Neural progenitor cell (in vitro differentiated cells): ENCODE measurements around the gene KCNIP1. TPM values are rescaled to one million over a fixed set of nuclear protein-coding genes. Genes with fewer than 3 reads are reported as not detected.

ENCODE experiments used
- DNase-seq: peaks from one replicate; pipeline ENCODE4 v3.0.0-alpha.2; 2016; ENCODE audit warnings: low spot score
- H2AFZ ChIP-seq: fragments of 200-600 bp; sonication (generic); replicated peaks from 2 replicates; pipeline ENCODE4 v1.6.1; 2016; ENCODE audit warnings: antibody characterized with exemption
- H3F3A ChIP-seq: fragments of 200-600 bp; sonication (generic); 2 replicates; pipeline ENCODE4 v1.6.1; 2016; ENCODE audit warnings: antibody characterized with exemption, low read depth
- H3K27ac ChIP-seq: fragments of 200-600 bp; sonication (generic); 2 replicates; pipeline ENCODE4 v1.5.1; 2016; ENCODE audit warnings: mild to moderate bottlenecking
- H3K27me3 ChIP-seq: fragments of 200-600 bp; sonication (generic); 2 replicates; pipeline ENCODE4 v1.6.1; 2016; ENCODE audit warnings: mild to moderate bottlenecking, moderate library complexity
- H3K36me3 ChIP-seq: fragments of 200-600 bp; sonication (generic); 2 replicates; pipeline ENCODE4 v1.5.1; 2016
- H3K4me1 ChIP-seq: fragments of 200-600 bp; sonication (generic); 2 replicates; pipeline ENCODE4 v1.6.1; 2016; ENCODE audit warnings: mixed run types
- H3K4me2 ChIP-seq: fragments of 200-600 bp; sonication (generic); 2 replicates; pipeline ENCODE4 v1.6.1; 2016
- H3K4me3 ChIP-seq: fragments of 200-600 bp; sonication (generic); 2 replicates; pipeline ENCODE4 v1.5.1; 2016
- H3K79me2 ChIP-seq: fragments of 200-600 bp; sonication (generic); 2 replicates; pipeline ENCODE4 v1.6.1; 2016; ENCODE audit warnings: low read depth
- H3K9ac ChIP-seq: fragments of 200-600 bp; sonication (generic); 2 replicates; pipeline ENCODE4 v1.6.1; 2016
- H3K9me3 ChIP-seq: fragments of 200-600 bp; sonication (generic); 2 replicates; pipeline ENCODE4 v1.5.1; 2016; ENCODE audit warnings: low read depth
- H4K20me1 ChIP-seq: fragments of 200-600 bp; sonication (generic); 2 replicates; pipeline ENCODE4 v1.6.1; 2016; ENCODE audit warnings: low read depth
- H3K27ac Mint-ChIP-seq: 3 replicates; pipeline ENCODE4 v1.8.0; 2021; ENCODE audit warnings: mixed read lengths
- H3K27me3 Mint-ChIP-seq: 2 replicates; pipeline ENCODE4 v1.8.0; 2022; ENCODE audit warnings: low read depth, mild to moderate bottlenecking, inconsistent platforms, moderate library complexity, mixed read lengths; ENCODE audit not compliant: insufficient read depth
- H3K36me3 Mint-ChIP-seq: 3 replicates; pipeline ENCODE4 v1.8.0; 2021; ENCODE audit warnings: mixed read lengths
- H3K4me1 Mint-ChIP-seq: 3 replicates; pipeline ENCODE4 v1.8.0; 2021; ENCODE audit warnings: mixed read lengths
- H3K4me3 Mint-ChIP-seq: 3 replicates; pipeline ENCODE4 v1.8.0; 2021; ENCODE audit warnings: mild to moderate bottlenecking, moderate library complexity, mixed read lengths
- H3K9me3 Mint-ChIP-seq: 3 replicates; pipeline ENCODE4 v1.8.0; 2020; ENCODE audit warnings: mixed read lengths
- EZH2 ChIP-seq: fragments of 200-600 bp; sonication (generic); IDR thresholded peaks from 2 replicates; pipeline ENCODE4 v1.6.1; 2017; ENCODE audit warnings: antibody characterized with exemption, mild to moderate bottlenecking, moderate library complexity
- EZH2phosphoT487 ChIP-seq: fragments of 200-600 bp; sonication (generic); IDR thresholded peaks from 2 replicates; pipeline ENCODE4 v1.6.1; 2017; ENCODE audit warnings: antibody characterized with exemption
- total RNA-seq: library from RNA; depleted of rRNA; stranded (reverse); fragments of >200 nt; gene quantifications from 2 replicates; pipeline ENCODE4 v1.2.3, GENCODE V29; 2015; ENCODE audit warnings: low replicate concordance
- TF ChIP-seq, protein P1 (sequence below): fragments of 200-600 bp; sonication (generic); IDR thresholded peaks from 2 replicates; pipeline ENCODE4 v1.5.1; 2017; ENCODE audit warnings: antibody characterized with exemption, mild to moderate bottlenecking

The KCNIP1 gene
- total RNA-seq, 1 donor from 2014 or later, result 2.8 TPM

DNA sequence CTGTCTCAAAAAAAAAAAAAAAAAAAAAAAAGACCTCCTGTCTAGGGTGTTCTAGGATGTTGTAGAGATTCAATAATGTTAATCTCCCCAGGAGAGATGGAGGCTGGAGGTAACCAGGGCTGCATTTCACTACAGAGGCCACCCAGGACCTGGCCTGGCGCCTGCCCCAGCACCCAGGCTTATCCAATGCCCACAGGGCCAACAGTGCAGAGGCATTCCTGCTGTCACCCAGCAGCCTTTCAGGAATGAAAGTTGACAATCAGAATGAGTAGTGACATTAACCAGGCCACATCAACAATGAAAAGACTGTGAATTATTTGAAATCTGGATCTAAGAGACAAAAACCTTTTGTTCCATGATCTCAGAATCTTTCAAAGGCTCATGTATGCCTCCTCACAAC lies 243.5 kb downstream of the KCNIP1 start:
- no peak overlapping the region for H3K4me2 ChIP-seq
- Mint-ChIP-seq H3K27ac (no peak overlapping the region), H3K27me3 (peaks cover 26% of the 10 kb centered on the region), H3K4me3 (no peak overlapping the region), H3K36me3 (no peaks in the 10 kb centered on the region), H3K9me3 (no peaks in the 10 kb centered on the region), H3K4me1 (peaks cover 45% of the 10 kb centered on the region)
- H3K27ac ChIP-seq, result no peak overlapping the region
- peaks cover 27% of the 10 kb centered on the region for H3K27me3 ChIP-seq
- H4K20me1 ChIP-seq, result no peaks in the 10 kb centered on the region
- peaks cover 10% of the 10 kb centered on the region for H3F3A ChIP-seq
- peaks cover 23% of the 10 kb centered on the region for H3K4me1 ChIP-seq
- no peaks in the 10 kb centered on the region for H3K79me2 ChIP-seq
- DNase-seq, result no peak
- no peak for TF ChIP-seq EZH2phosphoT487
- no peaks in the 10 kb centered on the region for H3K9me3 ChIP-seq
- no peak overlapping the region for H3K4me3 ChIP-seq
- no peak overlapping the region for H2AFZ ChIP-seq
- H3K9ac ChIP-seq, result no peak overlapping the region
- H3K36me3 ChIP-seq, result no peaks in the 10 kb centered on the region

DNA sequence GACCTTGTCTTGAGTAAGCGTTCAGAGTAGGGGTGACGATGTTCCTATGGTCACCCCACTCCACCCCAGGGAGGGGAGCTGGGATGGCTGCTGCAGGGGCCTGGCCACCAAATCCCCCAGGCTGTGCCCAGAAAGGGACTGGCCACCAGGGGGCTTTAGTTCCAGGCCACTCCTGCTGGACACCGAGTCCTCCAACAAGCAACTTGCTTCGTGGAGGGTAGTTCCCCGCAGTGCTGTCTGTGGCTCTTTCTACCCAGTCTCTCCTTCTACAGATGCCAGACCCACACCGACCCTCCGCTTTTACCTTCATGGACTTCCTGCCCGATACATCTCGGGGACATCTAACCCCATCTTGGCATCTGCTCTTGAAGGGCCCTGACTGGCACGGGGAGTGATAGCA lies 244.0 kb downstream of the KCNIP1 start:
- Histone ChIP-seq H3K27ac (no peak overlapping the region), H3K9ac (no peak overlapping the region), H3K79me2 (no peaks in the 10 kb centered on the region), H3F3A (peaks cover 10% of the 10 kb centered on the region), H3K4me2 (no peak overlapping the region), H4K20me1 (no peaks in the 10 kb centered on the region), H3K9me3 (no peaks in the 10 kb centered on the region), H3K4me3 (no peak overlapping the region), H2AFZ (no peak overlapping the region), H3K27me3 (peaks cover 27% of the 10 kb centered on the region), H3K36me3 (no peaks in the 10 kb centered on the region), H3K4me1 (peaks cover 23% of the 10 kb centered on the region)
- peak overlapping the region; percentile 41 for H3K4me3 Mint-ChIP-seq
- peaks cover 26% of the 10 kb centered on the region for H3K27me3 Mint-ChIP-seq
- H3K36me3 Mint-ChIP-seq, result no peaks in the 10 kb centered on the region
- H3K27ac Mint-ChIP-seq, result no peak overlapping the region
- TF ChIP-seq, protein P1, sequence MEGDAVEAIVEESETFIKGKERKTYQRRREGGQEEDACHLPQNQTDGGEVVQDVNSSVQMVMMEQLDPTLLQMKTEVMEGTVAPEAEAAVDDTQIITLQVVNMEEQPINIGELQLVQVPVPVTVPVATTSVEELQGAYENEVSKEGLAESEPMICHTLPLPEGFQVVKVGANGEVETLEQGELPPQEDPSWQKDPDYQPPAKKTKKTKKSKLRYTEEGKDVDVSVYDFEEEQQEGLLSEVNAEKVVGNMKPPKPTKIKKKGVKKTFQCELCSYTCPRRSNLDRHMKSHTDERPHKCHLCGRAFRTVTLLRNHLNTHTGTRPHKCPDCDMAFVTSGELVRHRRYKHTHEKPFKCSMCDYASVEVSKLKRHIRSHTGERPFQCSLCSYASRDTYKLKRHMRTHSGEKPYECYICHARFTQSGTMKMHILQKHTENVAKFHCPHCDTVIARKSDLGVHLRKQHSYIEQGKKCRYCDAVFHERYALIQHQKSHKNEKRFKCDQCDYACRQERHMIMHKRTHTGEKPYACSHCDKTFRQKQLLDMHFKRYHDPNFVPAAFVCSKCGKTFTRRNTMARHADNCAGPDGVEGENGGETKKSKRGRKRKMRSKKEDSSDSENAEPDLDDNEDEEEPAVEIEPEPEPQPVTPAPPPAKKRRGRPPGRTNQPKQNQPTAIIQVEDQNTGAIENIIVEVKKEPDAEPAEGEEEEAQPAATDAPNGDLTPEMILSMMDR, result peak; percentile 65
- TF ChIP-seq EZH2, result no peak
- H3K9me3 Mint-ChIP-seq, result no peaks in the 10 kb centered on the region
- H3K4me1 Mint-ChIP-seq, result peaks cover 48% of the 10 kb centered on the region
- DNase-seq, result peak; percentile 73

DNA sequence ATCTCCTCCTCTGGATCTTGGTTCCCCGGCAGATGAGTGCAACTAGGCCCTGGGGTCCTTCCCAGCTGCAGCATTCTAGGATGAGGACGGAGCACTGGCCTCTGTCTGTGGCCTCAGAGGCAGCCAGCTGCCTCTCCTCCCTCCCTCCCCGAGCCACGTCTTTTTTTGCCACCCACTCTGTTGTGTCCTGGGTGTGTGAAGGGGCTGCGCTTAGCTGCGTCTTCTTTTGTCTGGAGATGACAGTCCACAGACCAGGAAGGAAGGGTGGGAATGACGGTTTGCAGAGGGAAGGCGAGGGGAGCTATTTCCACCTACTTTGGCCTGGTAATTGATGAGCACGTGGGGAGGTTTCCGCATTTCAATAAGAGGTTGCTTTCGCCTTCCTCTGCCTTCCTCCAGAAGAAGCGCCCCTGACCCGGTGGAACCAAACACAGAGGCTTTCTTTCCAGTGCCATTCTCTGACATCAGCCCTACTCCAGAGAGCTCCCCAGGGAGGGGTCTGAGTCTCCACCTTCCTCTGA lies 245.2 kb downstream of the KCNIP1 start:
- Histone ChIP-seq H2AFZ (no peak overlapping the region), H3K4me2 (no peak overlapping the region), H3F3A (peaks cover 10% of the 10 kb centered on the region), H3K79me2 (no peaks in the 10 kb centered on the region), H3K4me1 (peaks cover 23% of the 10 kb centered on the region), H3K36me3 (no peaks in the 10 kb centered on the region), H3K9me3 (no peaks in the 10 kb centered on the region), H3K9ac (no peak overlapping the region), H3K4me3 (no peak overlapping the region), H4K20me1 (no peaks in the 10 kb centered on the region), H3K27me3 (peaks cover 20% of the 10 kb centered on the region), H3K27ac (no peak overlapping the region)
- H3K4me3 Mint-ChIP-seq, result no peak overlapping the region
- H3K4me1 Mint-ChIP-seq, result peaks cover 48% of the 10 kb centered on the region
- no peaks in the 10 kb centered on the region for H3K36me3 Mint-ChIP-seq
- DNase-seq, result no peak
- TF ChIP-seq EZH2 (no peak), EZH2phosphoT487 (no peak)
- TF ChIP-seq, protein P1, result no peak
- H3K27me3 Mint-ChIP-seq, result peaks cover 17% of the 10 kb centered on the region
- H3K9me3 Mint-ChIP-seq, result no peaks in the 10 kb centered on the region
- H3K27ac Mint-ChIP-seq, result no peak overlapping the region

DNA sequence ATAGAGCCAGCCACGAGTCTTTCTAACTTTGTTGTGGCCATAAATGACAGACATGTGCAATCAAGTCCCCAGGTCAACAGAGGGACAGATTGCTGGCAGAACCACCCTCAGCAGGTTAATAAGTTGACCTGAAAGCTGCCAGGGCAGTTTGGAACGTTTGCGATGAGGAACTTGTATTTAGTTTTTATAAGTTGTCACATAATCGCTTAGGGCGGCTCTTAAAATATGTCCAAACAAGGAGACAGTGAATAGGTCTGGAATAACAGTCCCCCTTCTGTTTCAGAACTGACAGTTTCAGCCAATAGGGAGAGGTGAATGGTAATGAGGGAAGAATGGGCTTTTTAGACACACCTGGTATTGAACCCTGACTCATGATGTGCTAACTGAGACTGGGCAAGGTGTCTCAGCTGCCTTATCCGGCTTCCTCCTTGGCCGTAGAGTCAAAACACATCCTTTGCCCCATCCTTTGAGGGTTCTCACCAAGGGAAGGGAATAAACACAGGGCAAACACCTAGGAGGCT lies 246.2 kb downstream of the KCNIP1 start:
- Histone ChIP-seq H3K9me3 (no peaks in the 10 kb centered on the region), H3K4me2 (no peak overlapping the region), H3K4me3 (no peak overlapping the region), H3K27me3 (peaks cover 10% of the 10 kb centered on the region), H3K79me2 (no peaks in the 10 kb centered on the region), H3F3A (peaks cover 7% of the 10 kb centered on the region), H4K20me1 (no peaks in the 10 kb centered on the region), H2AFZ (no peak overlapping the region), H3K9ac (no peak overlapping the region), H3K27ac (no peak overlapping the region), H3K4me1 (peaks cover 23% of the 10 kb centered on the region), H3K36me3 (no peaks in the 10 kb centered on the region)
- Mint-ChIP-seq H3K27me3 (peaks cover 17% of the 10 kb centered on the region), H3K4me1 (peaks cover 45% of the 10 kb centered on the region), H3K4me3 (no peak overlapping the region), H3K27ac (no peak overlapping the region), H3K36me3 (no peaks in the 10 kb centered on the region), H3K9me3 (no peaks in the 10 kb centered on the region)
- DNase-seq, result no peak
- TF ChIP-seq EZH2phosphoT487, result no peak
- TF ChIP-seq, protein P1, result no peak
